Upper lobe of right lung (tissue), 1 donor: ENCODE measurements around the gene AKT3. TPM values are rescaled to one million over a fixed set of nuclear protein-coding genes. Genes with fewer than 3 reads are reported as not detected.

Experiments used
- ATAC-seq: fragments of 200-7000 bp; cut with Tn5 transposase; one replicate; pipeline ENCODE4 v1.9.1; 2020; ENCODE audit warnings: mild to moderate bottlenecking, moderate library complexity
- DNase-seq: peaks from one replicate; pipeline ENCODE4 v3.0.0-alpha.2; 2020
- H3K27ac ChIP-seq: fragments of 200-600 bp; one replicate; pipeline ENCODE4 v1.8.0; 2022
- H3K27me3 ChIP-seq: fragments of 200-600 bp; one replicate; pipeline ENCODE4 v1.8.0; 2022; ENCODE audit warnings: mild to moderate bottlenecking
- H3K36me3 ChIP-seq: fragments of 200-600 bp; one replicate; pipeline ENCODE4 v1.8.0; 2022
- H3K4me1 ChIP-seq: fragments of 200-600 bp; one replicate; pipeline ENCODE4 v1.8.0; 2022
- H3K4me3 ChIP-seq: fragments of 200-600 bp; one replicate; pipeline ENCODE4 v1.8.0; 2022; ENCODE audit warnings: mild to moderate bottlenecking
- H3K9me3 ChIP-seq: fragments of 200-600 bp; one replicate; pipeline ENCODE4 v1.8.0; 2022
- intact Hi-C: fragments of 100-400 bp; cut with DNase I; formaldehyde crosslinking; loops from one replicate; pipeline ENCODE4 v1.11.0; 2022
- total RNA-seq: library from RNA; stranded (reverse); fragmentation: NEBNext Ultra II Directional; extraction: Animal tissue kit (Norgen Biotek cat#: 25700); gene quantifications from one replicate; pipeline ENCODE4 v1.2.1, GENCODE V29; 2021
- TF ChIP-seq, protein P1 (sequence below): fragments of 200-600 bp; IDR thresholded peaks from one replicate; pipeline ENCODE4 v1.8.0; 2022; ENCODE audit warnings: antibody characterized with exemption
- donor health status: DM: no; HTN: yes; CAD: no; lungs with severe emphysema.

Gene AKT3
- total RNA-seq, 1 donor from 2014 or later = 64.6 TPM

DNA sequence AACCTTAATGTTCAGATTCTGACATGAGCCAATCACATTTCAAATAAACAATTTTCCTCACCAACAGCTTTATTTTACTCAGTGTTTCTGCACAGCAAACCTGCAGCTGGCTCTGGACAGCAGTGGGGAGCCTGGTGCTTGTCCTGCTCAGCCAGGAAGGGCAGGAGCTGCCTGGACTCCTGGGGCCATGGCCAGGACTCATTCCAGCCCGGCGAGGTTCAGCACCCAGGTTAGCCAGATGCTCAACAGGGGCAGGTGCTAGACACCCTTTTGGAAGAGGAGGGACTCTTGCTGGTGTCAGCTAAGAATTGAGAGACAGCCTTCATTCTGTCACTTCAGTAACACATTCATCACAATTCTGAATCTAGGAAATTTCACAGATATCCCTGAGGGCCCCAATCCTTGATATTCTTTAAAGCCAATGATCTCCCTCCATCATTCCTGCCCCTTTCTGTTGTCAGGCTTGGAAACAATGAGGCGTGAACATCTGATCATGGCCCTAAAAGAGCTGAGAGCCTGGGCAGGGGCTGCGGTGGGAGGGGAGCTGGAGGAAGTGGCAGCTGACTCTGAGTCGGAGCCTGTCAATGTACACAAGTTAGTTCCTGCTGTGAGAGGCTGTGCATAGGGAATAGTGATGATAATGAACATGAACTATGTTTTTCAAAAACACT, 342.9 kb downstream of the AKT3 start:
- Histone ChIP-seq H3K4me3 (no peak overlapping the region), H3K27me3 (no peaks in the 10 kb centered on the region), H3K27ac (no peak overlapping the region), H3K4me1 (no peaks in the 10 kb centered on the region), H3K36me3 (peaks cover 12% of the 10 kb centered on the region), H3K9me3 (no peaks in the 10 kb centered on the region)
- intact Hi-C loops = no loop called here
- DNase-seq (no peak), ATAC-seq (no peak)
- TF ChIP-seq, protein P1, sequence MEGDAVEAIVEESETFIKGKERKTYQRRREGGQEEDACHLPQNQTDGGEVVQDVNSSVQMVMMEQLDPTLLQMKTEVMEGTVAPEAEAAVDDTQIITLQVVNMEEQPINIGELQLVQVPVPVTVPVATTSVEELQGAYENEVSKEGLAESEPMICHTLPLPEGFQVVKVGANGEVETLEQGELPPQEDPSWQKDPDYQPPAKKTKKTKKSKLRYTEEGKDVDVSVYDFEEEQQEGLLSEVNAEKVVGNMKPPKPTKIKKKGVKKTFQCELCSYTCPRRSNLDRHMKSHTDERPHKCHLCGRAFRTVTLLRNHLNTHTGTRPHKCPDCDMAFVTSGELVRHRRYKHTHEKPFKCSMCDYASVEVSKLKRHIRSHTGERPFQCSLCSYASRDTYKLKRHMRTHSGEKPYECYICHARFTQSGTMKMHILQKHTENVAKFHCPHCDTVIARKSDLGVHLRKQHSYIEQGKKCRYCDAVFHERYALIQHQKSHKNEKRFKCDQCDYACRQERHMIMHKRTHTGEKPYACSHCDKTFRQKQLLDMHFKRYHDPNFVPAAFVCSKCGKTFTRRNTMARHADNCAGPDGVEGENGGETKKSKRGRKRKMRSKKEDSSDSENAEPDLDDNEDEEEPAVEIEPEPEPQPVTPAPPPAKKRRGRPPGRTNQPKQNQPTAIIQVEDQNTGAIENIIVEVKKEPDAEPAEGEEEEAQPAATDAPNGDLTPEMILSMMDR = no peak

DNA sequence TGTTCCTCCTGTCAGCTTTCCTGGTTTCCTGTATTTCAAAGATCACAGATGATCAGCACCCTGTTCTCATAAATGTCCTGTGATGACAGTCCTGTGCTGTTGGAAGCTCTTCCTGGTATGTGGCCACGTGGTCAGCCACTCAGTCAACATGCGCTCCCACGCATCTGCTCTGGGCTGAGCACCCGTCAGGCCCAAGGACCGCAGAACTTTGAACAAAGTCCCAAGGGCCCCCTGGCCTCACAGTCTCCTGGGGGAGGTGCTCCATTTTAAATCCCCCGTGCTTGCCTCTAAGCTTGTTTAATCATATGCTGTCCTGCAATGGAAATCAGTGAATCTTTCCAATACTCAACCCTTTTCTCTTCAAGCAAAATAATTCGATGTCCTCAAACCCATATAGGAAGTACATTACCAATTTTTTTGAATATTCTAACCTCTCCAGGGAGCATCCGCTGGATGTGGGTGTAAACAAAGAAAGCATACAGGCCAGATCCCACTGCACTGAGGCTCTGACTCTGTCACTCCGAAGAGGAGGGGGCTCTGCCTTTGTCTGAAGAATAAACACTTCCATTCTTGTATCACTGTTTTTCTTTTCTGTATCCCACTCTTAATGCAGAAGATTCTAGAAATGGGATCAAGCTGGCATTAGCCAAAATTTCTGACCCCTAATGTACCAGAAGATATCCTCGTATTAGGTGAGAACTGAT, 343.9 kb downstream of the AKT3 start:
- ATAC-seq (peak; percentile 15), DNase-seq (no peak)
- Histone ChIP-seq H3K4me1 (no peaks in the 10 kb centered on the region), H3K9me3 (no peaks in the 10 kb centered on the region), H3K4me3 (no peak overlapping the region), H3K27ac (no peak overlapping the region), H3K27me3 (no peaks in the 10 kb centered on the region), H3K36me3 (peaks cover 20% of the 10 kb centered on the region)
- TF ChIP-seq, protein P1 = no peak
- intact Hi-C loops = no loop called here

DNA sequence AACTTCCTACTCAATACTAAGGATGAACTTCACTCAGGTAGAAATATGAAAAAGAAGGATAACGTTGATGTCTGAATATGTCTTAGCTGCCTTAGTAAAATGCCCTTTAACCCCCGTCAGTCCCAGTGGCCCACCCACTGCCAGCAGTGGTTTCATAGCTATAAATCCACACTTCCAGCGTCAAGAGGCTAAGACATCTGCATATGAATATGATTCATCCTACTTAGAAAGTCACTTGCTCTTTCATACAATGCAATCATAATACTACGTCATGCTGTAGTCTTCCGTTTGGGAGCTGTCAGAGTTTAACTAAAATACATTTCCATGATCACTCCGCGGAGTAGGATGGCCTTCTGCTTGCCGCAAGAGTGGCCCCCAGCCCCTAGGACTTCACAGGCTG, 346.9 kb downstream of the AKT3 start:
- H3K27me3 ChIP-seq = no peaks in the 10 kb centered on the region
- TF ChIP-seq, protein P1 = no peak
- no peak for DNase-seq
- H3K27ac ChIP-seq = no peak overlapping the region
- H3K36me3 ChIP-seq = peaks cover 29% of the 10 kb centered on the region
- intact Hi-C loops = no loop called here
- no peak overlapping the region for H3K4me3 ChIP-seq
- no peaks in the 10 kb centered on the region for H3K4me1 ChIP-seq
- ATAC-seq = no peak
- H3K9me3 ChIP-seq = no peaks in the 10 kb centered on the region

DNA sequence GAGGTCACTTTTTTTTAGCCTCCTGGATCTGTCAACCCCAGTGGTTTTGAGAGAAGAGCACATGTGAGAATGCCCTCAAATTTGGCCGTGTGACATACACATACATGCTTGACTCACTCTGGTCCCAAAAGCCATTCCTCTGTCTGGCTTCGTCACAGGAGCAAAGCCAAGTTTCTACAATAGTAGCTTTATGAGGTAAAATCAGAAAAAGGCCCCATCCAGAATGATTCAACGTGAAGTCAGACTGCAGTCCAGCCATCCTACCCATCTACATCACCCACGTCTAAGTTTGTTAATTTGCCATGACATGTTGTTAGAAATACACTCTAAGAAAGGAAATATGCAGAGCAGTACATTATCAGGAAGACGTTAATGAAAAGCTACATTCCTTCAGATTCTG, 349.0 kb downstream of the AKT3 start:
- DNase-seq (no peak), ATAC-seq (no peak)
- Histone ChIP-seq H3K27me3 (no peaks in the 10 kb centered on the region), H3K27ac (no peak overlapping the region), H3K36me3 (peaks cover 29% of the 10 kb centered on the region), H3K4me3 (no peak overlapping the region), H3K9me3 (no peaks in the 10 kb centered on the region), H3K4me1 (no peaks in the 10 kb centered on the region)
- TF ChIP-seq, protein P1 = no peak
- intact Hi-C loops = no loop called here

DNA sequence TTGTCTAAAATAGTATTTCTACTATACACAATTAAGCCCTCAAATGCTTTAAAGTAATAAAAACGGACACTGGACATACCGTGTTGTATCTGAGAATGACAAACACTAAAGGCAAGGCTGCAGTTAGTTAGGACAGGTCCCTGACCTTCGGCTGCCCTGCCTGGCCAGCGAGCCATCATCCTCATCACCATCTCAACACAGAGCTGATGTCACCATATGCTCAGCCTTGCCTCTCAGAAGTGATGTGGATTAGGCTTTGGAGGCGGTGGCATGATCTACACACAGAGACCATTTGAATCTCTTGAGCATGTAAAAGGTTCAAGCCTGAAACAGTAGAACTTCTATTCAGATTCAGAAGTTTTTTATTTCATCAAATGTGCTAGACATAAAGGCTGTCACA, 349.5 kb downstream of the AKT3 start:
- intact Hi-C loops = no loop called here
- H3K9me3 ChIP-seq = no peaks in the 10 kb centered on the region
- peaks cover 4% of the 10 kb centered on the region for H3K4me1 ChIP-seq
- TF ChIP-seq, protein P1 = no peak
- no peak overlapping the region for H3K4me3 ChIP-seq
- ATAC-seq = no peak
- H3K36me3 ChIP-seq = peaks cover 29% of the 10 kb centered on the region
- no peak for DNase-seq
- no peaks in the 10 kb centered on the region for H3K27me3 ChIP-seq
- H3K27ac ChIP-seq = no peak overlapping the region
